ENCODE data around the gene GJD3.

GJD3 gene

DNA sequence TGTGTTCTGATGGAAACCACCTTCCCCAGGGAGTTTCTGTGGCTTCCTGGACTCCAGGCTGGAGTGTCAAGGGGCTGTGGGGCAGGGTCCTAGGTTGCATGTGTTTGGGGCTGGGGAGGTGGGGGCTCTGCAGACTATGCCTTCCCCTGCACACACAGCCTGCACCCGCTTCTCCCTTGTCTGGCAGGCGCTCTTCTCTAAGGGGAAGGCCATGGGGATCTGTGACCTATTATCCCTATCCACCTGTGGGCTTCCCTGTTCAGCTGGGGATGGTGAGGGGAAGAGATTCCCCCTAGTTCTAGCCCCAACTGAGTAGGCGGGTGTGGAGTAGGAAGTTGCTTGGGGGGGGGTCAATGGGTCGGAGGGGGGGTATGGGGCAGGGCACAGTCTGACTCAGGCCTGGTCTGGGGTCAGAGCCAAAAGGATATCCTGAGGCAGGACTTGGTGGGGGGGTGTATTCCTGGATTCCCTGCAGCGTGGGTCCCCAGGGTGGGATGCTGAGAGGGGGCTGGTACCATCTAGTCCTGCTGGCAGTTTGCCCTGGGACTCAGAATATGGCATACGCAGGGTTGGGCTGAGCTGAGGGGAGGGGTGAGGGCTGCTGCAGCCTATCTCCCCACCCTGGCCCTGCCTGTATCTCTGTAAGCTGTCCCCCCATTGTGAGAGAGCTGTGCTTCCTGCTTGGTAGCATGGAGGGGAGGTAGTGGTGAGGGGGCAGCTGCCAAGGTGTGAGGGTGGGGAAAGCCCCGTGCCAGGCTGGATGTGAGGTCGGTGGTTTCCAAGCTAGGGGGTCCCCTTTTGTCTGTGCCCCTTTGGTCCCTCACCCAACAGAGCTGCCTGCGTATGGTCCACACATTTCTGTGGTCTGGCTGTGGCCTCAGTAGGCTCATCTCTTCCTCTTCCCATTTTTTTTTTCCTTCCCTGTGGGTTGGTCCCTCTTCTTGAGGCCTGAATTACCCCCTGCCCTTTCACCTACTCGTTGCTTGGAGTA lies 40.9 kb downstream of the GJD3 start:
- Histone ChIP-seq H3K9me3 (replicated peaks; ENCODE audit: insufficient read depth, low read length) (no peaks in the 10 kb centered on the region), H3K4me3 (ENCODE audit: low read length) (peak overlapping the region; percentile 97), H3K4me2 (ENCODE audit: low read depth, low read length) (peak overlapping the region; percentile 95), H2AFZ (ENCODE audit: low read length) (no peak overlapping the region), H3K27me3 (replicated peaks; ENCODE audit: insufficient read depth, low read length) (no peaks in the 10 kb centered on the region), H3F3A (ENCODE audit: insufficient read depth, low read length) (peaks cover 61% of the 10 kb centered on the region), H4K20me1 (ENCODE audit: insufficient read depth, low read length) (peaks cover 12% of the 10 kb centered on the region), H3K9me2 (replicated peaks; ENCODE audit: insufficient read depth, low read length) (no peaks in the 10 kb centered on the region), H3K9ac (ENCODE audit: low read length) (peak overlapping the region; percentile 98), H3K36me3 (replicated peaks; ENCODE audit: insufficient read depth, low read length) (no peaks in the 10 kb centered on the region), H3K27ac (ENCODE audit: low read length) (peak overlapping the region; percentile 98), H3K4me1 (ENCODE audit: low read length) (peaks cover 50% of the 10 kb centered on the region), H3K79me2 (ENCODE audit: low read length) (peaks cover 97% of the 10 kb centered on the region)
- no peak for TF ChIP-seq EZH2 (optimal IDR thresholded peaks at IDR 0.05; ENCODE audit: low read depth, low read length)
- TF ChIP-seq, protein P1, sequence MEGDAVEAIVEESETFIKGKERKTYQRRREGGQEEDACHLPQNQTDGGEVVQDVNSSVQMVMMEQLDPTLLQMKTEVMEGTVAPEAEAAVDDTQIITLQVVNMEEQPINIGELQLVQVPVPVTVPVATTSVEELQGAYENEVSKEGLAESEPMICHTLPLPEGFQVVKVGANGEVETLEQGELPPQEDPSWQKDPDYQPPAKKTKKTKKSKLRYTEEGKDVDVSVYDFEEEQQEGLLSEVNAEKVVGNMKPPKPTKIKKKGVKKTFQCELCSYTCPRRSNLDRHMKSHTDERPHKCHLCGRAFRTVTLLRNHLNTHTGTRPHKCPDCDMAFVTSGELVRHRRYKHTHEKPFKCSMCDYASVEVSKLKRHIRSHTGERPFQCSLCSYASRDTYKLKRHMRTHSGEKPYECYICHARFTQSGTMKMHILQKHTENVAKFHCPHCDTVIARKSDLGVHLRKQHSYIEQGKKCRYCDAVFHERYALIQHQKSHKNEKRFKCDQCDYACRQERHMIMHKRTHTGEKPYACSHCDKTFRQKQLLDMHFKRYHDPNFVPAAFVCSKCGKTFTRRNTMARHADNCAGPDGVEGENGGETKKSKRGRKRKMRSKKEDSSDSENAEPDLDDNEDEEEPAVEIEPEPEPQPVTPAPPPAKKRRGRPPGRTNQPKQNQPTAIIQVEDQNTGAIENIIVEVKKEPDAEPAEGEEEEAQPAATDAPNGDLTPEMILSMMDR (IDR thresholded peaks at IDR 0.05; ENCODE audit: low read length): no peak
- no peak for TF ChIP-seq EZH2phosphoT487 (IDR thresholded peaks at IDR 0.05; ENCODE audit: low read length)
- DNase-seq: peak; percentile 21

DNA sequence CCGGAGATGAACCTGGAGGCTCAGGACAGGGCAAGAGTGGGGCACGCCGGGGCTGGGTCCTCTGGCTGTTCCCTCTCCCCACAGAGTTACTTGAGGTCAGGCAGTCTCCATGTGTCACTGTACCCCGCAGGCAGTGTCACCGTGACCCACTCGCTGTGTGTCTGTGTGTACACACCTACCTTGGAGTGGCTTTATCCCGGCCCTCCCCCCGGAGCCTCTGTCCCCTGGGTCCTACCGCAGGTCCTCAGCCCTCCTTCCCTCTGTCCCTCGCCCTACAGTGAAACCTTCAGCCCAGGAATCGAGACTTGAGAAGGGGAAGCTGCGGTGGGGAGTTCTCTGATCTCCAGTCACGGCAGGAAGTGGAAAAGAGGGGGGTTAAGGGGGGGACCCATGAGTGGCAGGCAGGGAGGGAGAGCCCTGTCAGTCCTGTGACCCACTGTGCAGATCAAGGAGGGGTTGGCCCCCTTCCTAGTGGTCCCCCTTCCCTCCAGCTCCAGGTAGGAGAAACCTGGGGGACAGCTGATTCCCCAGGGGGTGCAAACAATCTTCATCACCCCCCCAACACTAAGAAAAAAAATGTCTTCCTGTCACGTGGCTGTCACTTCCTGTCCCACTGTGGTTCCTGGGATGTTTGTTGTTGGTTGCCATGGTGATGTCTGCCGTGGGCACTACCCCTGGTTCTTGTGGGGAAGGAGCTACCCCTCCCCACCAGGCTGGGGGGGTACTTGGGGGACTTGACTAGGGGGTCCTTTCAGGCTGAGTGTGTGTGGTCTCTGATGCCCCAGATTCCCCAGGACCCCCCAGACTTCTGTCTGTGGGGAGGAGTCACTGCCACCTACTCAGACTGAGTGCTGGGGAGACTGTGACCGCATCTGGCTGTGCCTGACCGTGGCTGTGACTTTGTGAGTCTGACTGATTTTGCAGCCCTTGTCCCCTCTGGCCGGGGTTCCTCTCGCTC lies 41.9 kb downstream of the GJD3 start:
- H3K9ac ChIP-seq (ENCODE audit: low read length): peak overlapping the region; percentile 98
- H4K20me1 ChIP-seq (ENCODE audit: insufficient read depth, low read length): peaks cover 5% of the 10 kb centered on the region; the same call in 1 of the 2 replicates
- H3K9me3 ChIP-seq (replicated peaks; ENCODE audit: insufficient read depth, low read length): no peaks in the 10 kb centered on the region
- H3K4me2 ChIP-seq (ENCODE audit: low read depth, low read length): peak overlapping the region; percentile 95
- peaks cover 96% of the 10 kb centered on the region for H3K79me2 ChIP-seq (ENCODE audit: low read length)
- peak overlapping the region; percentile 98 for H3K27ac ChIP-seq (ENCODE audit: low read length)
- no peak for TF ChIP-seq EZH2 (optimal IDR thresholded peaks at IDR 0.05; ENCODE audit: low read depth, low read length)
- TF ChIP-seq EZH2phosphoT487 (IDR thresholded peaks at IDR 0.05; ENCODE audit: low read length): no peak
- TF ChIP-seq, protein P1 (IDR thresholded peaks at IDR 0.05; ENCODE audit: low read length): no peak
- peaks cover 61% of the 10 kb centered on the region for H3F3A ChIP-seq (ENCODE audit: insufficient read depth, low read length)
- no peaks in the 10 kb centered on the region for H3K27me3 ChIP-seq (replicated peaks; ENCODE audit: insufficient read depth, low read length)
- H3K4me3 ChIP-seq (ENCODE audit: low read length): peak overlapping the region; percentile 97
- H2AFZ ChIP-seq (ENCODE audit: low read length): no peak overlapping the region
- H3K36me3 ChIP-seq (replicated peaks; ENCODE audit: insufficient read depth, low read length): no peaks in the 10 kb centered on the region
- H3K9me2 ChIP-seq (replicated peaks; ENCODE audit: insufficient read depth, low read length): no peaks in the 10 kb centered on the region
- DNase-seq: peak; percentile 96
- peaks cover 45% of the 10 kb centered on the region for H3K4me1 ChIP-seq (ENCODE audit: low read length)

DNA sequence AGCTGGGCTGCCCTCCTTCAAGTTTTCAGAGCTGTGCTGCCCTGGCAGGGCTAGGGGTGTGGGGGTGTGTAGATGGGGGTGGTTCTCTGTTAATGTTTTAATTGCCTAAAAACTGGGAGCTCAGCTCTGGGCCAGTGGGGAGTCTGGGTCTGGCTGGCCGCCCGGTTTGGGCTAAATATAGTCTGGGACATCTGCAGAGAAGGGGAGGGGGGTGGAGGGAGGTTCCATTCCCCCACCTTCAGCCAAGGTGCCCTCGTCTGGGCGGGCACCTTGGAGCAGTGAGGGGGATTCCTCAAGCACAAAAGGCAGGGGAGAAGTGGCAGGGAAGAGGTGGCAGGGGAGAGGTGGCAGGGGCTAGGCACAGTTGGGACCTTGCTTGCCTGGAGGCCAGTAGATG lies 42.6 kb downstream of the GJD3 start:
- H3K36me3 ChIP-seq (replicated peaks; ENCODE audit: insufficient read depth, low read length): no peaks in the 10 kb centered on the region
- peaks cover 41% of the 10 kb centered on the region for H3K4me1 ChIP-seq (ENCODE audit: low read length)
- no peak overlapping the region for H2AFZ ChIP-seq (ENCODE audit: low read length)
- no peaks in the 10 kb centered on the region for H3K27me3 ChIP-seq (replicated peaks; ENCODE audit: insufficient read depth, low read length)
- peak overlapping the region; percentile 98 for H3K27ac ChIP-seq (ENCODE audit: low read length)
- H3K9me3 ChIP-seq (replicated peaks; ENCODE audit: insufficient read depth, low read length): no peaks in the 10 kb centered on the region
- peak; percentile 65 for DNase-seq
- H3K4me2 ChIP-seq (ENCODE audit: low read depth, low read length): peak overlapping the region; percentile 95
- peak overlapping the region; percentile 98 for H3K9ac ChIP-seq (ENCODE audit: low read length)
- no peaks in the 10 kb centered on the region for H3K9me2 ChIP-seq (replicated peaks; ENCODE audit: insufficient read depth, low read length)
- H4K20me1 ChIP-seq (ENCODE audit: insufficient read depth, low read length): no peaks in the 10 kb centered on the region
- TF ChIP-seq EZH2 (optimal IDR thresholded peaks at IDR 0.05; ENCODE audit: low read depth, low read length) (no peak), EZH2phosphoT487 (IDR thresholded peaks at IDR 0.05; ENCODE audit: low read length) (no peak)
- TF ChIP-seq, protein P1 (IDR thresholded peaks at IDR 0.05; ENCODE audit: low read length): no peak
- H3K4me3 ChIP-seq (ENCODE audit: low read length): peak overlapping the region; percentile 97
- H3K79me2 ChIP-seq (ENCODE audit: low read length): peaks cover 96% of the 10 kb centered on the region
- H3F3A ChIP-seq (ENCODE audit: insufficient read depth, low read length): peaks cover 61% of the 10 kb centered on the region

All from MM.1S (cell line).